ENCODE measurements around the gene CCDC187. TPM values are rescaled to one million over a fixed set of nuclear protein-coding genes. Genes with fewer than 3 reads are reported as not detected.

CCDC187 gene
- total and polyA plus RNA-seq, 2 of the 8 experiments (the other 6 are each of a cell fraction or from before 2014, with no cell fraction given): 0.02 TPM; not detected in 1

- no peak for DNase-seq (ENCODE audit: low read depth in 1 of 2, low spot score in 2 of 2)
- no peak overlapping the region for H4K8ac ChIP-seq (ENCODE audit: extremely low read depth, insufficient read depth, low read length)
- no peak overlapping the region for H3K9ac ChIP-seq (replicated peaks in 1 of 4; ENCODE audit: extremely low read depth in 1 of 4, low read depth in 3 of 4, low read length in 3 of 4)
- H3K18ac ChIP-seq (ENCODE audit: extremely low read depth, low read length): no peak overlapping the region
- H3K36me3 ChIP-seq (ENCODE audit: control insufficient read depth in 2 of 4, insufficient read depth in 4 of 4, low read length in 3 of 4): no peaks in the 10 kb centered on the region
- no peak overlapping the region for H2BK5ac ChIP-seq (ENCODE audit: low read depth, low read length)
- peaks cover 0 to 7% (median 1%) of the 10 kb centered on the region in 4 experiments; a peak in 4 of 7 replicates for H3K27me3 ChIP-seq (replicated peaks in 1 of 4; ENCODE audit: control insufficient read depth in 3 of 4, extremely low read depth in 1 of 4, insufficient read depth in 3 of 4, low read length in 3 of 4)
- H4K20me1 ChIP-seq (replicated peaks in 1 of 2; ENCODE audit: control insufficient read depth in 1 of 2, insufficient read depth in 2 of 2, low read length in 2 of 2): peaks cover 0 to under 1% of the 10 kb centered on the region in 2 experiments
- no peak for FAIRE-seq
- peaks cover 0 to 1% of the 10 kb centered on the region in 2 experiments; a peak in 2 of 4 replicates for H3K79me2 ChIP-seq (ENCODE audit: control insufficient read depth in 1 of 2, insufficient read depth in 2 of 2, low read length in 2 of 2)
- no peak overlapping the region for H2BK120ac ChIP-seq (replicated peaks; ENCODE audit: low read depth, low read length)
- TF ChIP-seq ZNF274 (IDR thresholded peaks at IDR 0.05; ENCODE audit: borderline replicate concordance, extremely low read depth, low read length): no peak
- no peak overlapping the region for H2BK12ac ChIP-seq (ENCODE audit: low read depth, low read length)
- no peak overlapping the region for H3K4me3 ChIP-seq (ENCODE audit: extremely low read depth in 1 of 4, insufficient read depth in 2 of 4, low read depth in 3 of 4, low read length in 4 of 4)
- 88% methylated on average over 27 of the region's 30 CpGs; no CpG with 5 or more reads in 1 of the 2 experiments for WGBS, 2 experiments (ENCODE audit: extremely low coverage in 1 of 2, insufficient coverage in 1 of 2, insufficient read length in 1 of 2, insufficient replicate concordance in 2 of 2, low coverage in 1 of 2, low lambda C conversion rate in 2 of 2, missing lambda C conversion rate in 1 of 2)
- H3K9me3 ChIP-seq (ENCODE audit: insufficient read depth in 2 of 2, low read depth in 1 of 2, low read length in 1 of 2): no peaks in the 10 kb centered on the region
- no peak overlapping the region for H3K27ac ChIP-seq (ENCODE audit: low read depth, low read length)
- no peaks in the 10 kb centered on the region for H3K23me2 ChIP-seq (ENCODE audit: low read depth, low read length)
- H3K4ac ChIP-seq (replicated peaks; ENCODE audit: insufficient read length, low read depth, low read length): no peak overlapping the region
- no peak overlapping the region for H2BK20ac ChIP-seq (ENCODE audit: low read length)
- H4K91ac ChIP-seq (replicated peaks; ENCODE audit: insufficient read length, low read length): no peak overlapping the region
- no peak overlapping the region for H2AFZ ChIP-seq (ENCODE audit: low read length)
- no peak overlapping the region for H3K4me2 ChIP-seq (ENCODE audit: insufficient read depth in 1 of 2, low read depth in 2 of 2, low read length in 2 of 2)
- CTCF ChIA-PET (ENCODE audit: partially characterized antibody): interaction anchor here (1.1 to 2.3 kb wide), 5 partner anchors 11 to 33 kb away, joined by 3 to 8 read pairs (median 3); no protein-coding TSS in a partner anchor
- no peak overlapping the region for H3K14ac ChIP-seq (ENCODE audit: insufficient read length)
- no peak overlapping the region for H3K56ac ChIP-seq (replicated peaks; ENCODE audit: insufficient read length, low read depth, low read length)
- no peak overlapping the region for H3K23ac ChIP-seq (ENCODE audit: insufficient read length)
- H4K5ac ChIP-seq (ENCODE audit: insufficient read length, low read depth, low read length): no peak overlapping the region
- no peaks in the 10 kb centered on the region for H3K79me1 ChIP-seq (ENCODE audit: low read depth, low read length)
- peaks cover 0 to 10% (median 4%) of the 10 kb centered on the region in 4 experiments; a peak in 6 of 7 replicates for H3K4me1 ChIP-seq (replicated peaks in 1 of 4; ENCODE audit: control insufficient read depth in 3 of 4, insufficient read depth in 4 of 4, low read length in 3 of 4)
- no peak overlapping the region for H2AK5ac ChIP-seq (ENCODE audit: low read depth, low read length)
- no peak overlapping the region for H2BK15ac ChIP-seq (ENCODE audit: low read length)
- POLR2A ChIA-PET (ENCODE audit: partially characterized antibody): no interaction called here
Observed at GRCh38 chr9:136249877-136250559, 53.9 kb downstream of the CCDC187 start.
